GM12874 (cell line): ENCODE measurements around the gene KLHL26.
A peak's percentile ranks its signal among the peaks of the same experiment; 100 is the strongest.

Experiments used
- TF ChIP-seq, protein P1 (sequence below): IDR thresholded peaks from 2 replicates; pipeline ENCODE4 v1.5.1; 2011; ENCODE audit warnings: low read depth, mild to moderate bottlenecking, control low read depth, low read length, moderate library complexity; ENCODE audit not compliant: insufficient read depth

The KLHL26 gene

DNA sequence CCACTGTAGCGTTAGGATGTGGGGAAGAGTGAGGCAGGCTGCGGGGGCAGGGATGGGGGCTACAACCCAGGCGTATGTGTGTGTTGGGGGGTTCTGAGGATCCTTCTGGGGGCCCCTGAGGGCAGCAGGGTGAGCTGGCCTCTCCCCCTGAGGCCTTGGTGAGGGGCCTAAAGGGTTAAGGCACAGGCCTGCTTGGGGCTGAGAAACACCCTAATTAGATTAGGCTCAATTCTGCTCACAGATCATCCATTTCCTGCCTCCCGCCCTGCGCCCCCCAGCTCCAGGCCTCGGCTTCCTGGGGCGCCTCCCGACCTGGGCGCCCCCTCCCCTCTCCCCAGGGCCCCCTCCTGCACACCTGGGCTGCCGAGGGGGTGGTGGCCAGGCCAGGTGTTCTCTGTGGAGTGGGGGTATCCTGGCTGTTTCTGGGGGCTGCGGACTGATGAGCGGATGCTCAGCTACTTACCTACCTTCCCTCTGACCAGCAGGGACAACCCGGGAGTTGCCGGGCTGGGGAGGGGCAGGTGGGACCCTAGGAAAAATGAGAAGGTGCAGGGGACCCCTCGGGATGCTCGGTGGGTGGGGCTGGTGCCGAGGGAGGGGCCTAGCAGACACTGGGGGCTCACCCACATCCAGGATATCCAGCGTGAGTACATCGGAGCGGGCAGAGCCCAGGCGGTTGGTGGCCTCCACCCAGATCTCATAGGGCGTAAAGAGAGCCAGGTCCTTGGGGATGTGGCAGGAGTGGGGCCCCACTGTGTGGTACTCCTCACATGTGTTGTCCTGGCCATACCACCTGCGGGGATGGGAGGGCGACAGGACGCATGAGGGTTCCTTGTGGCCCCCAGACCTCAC, 38.8 kb upstream of the KLHL26 start:
- TF ChIP-seq, protein P1, sequence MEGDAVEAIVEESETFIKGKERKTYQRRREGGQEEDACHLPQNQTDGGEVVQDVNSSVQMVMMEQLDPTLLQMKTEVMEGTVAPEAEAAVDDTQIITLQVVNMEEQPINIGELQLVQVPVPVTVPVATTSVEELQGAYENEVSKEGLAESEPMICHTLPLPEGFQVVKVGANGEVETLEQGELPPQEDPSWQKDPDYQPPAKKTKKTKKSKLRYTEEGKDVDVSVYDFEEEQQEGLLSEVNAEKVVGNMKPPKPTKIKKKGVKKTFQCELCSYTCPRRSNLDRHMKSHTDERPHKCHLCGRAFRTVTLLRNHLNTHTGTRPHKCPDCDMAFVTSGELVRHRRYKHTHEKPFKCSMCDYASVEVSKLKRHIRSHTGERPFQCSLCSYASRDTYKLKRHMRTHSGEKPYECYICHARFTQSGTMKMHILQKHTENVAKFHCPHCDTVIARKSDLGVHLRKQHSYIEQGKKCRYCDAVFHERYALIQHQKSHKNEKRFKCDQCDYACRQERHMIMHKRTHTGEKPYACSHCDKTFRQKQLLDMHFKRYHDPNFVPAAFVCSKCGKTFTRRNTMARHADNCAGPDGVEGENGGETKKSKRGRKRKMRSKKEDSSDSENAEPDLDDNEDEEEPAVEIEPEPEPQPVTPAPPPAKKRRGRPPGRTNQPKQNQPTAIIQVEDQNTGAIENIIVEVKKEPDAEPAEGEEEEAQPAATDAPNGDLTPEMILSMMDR: no peak

- TF ChIP-seq, protein P1: no peak
These were observed 37.3 kb upstream of the KLHL26 start for GRCh38 chr19:18599485-18599884.

DNA sequence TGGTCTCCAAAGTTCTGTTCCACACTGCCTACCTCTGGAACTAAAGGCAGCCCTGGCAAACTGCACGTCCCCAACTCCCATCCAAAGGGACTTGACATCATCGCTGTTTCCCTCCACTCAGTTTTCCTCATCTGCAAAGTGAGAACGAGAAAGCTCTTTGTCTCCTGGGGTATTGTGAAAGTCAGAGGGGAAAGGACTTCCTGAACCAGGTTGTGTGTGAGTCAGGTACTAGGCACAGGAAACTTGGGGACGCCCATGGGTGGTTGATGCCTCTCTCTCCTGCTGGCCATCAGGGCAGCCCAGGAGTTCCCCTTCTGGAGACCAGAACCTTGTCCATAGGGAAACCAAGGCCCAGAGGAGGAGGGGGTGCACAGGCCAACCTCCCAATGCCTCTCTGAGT, 35.0 kb upstream of the KLHL26 start:
- TF ChIP-seq, protein P1: no peak

- TF ChIP-seq, protein P1: peak; percentile 27; the same call in 1 of the 2 replicates
These were observed 33.4 kb upstream of the KLHL26 start for GRCh38 chr19:18603255-18603957.

- TF ChIP-seq, protein P1: no peak
These were observed 32.6 kb upstream of the KLHL26 start for GRCh38 chr19:18603958-18604819.

GRCh38 chr19:18604820-18605159, 32.0 kb upstream of the KLHL26 start:
- TF ChIP-seq, protein P1: no peak

GRCh38 chr19:18605196-18605545, 31.7 kb upstream of the KLHL26 start:
- TF ChIP-seq, protein P1: no peak
